T-helper 22 cell (primary cell): ENCODE data around the gene SOD2.
A peak's percentile ranks its signal among the peaks of the same experiment; 100 is the strongest.
"Not testable (repeated sequence)": the region's sequence is repeated elsewhere in the genome, so short reads cannot be mapped to it uniquely, and the experiment has no call there.

Experiments
- DNase-seq: peaks from one replicate; pipeline ENCODE4 v3.0.0-alpha.2; 2020; ENCODE audit warnings: low read depth

SOD2 gene

GRCh38 chr6:159716247-159717096 lies 23.4 kb upstream of the SOD2 start:
- DNase-seq = no peak

GRCh38 chr6:159715605-159716004 lies 22.6 kb upstream of the SOD2 start:
- no peak for DNase-seq

DNA sequence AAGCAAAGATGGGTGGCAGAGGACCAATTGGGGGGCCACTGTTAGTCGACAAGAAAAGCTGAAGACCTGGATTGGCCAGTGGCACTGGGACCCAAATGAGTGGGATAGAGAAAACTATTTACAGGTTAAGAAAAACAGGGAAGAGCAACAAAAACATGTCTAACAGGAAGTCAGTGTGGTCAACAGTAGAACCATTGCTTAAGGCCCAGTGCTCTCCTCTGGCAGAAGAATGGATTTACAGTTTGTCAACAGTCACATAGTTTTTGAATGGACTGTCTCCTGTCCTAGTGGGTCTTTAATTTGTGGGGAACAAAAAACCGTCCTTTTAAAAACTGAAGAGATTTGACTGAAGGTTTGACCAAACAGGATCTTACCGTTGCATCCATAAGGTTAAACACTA lies 22.1 kb upstream of the SOD2 start:
- no peak for DNase-seq

DNA sequence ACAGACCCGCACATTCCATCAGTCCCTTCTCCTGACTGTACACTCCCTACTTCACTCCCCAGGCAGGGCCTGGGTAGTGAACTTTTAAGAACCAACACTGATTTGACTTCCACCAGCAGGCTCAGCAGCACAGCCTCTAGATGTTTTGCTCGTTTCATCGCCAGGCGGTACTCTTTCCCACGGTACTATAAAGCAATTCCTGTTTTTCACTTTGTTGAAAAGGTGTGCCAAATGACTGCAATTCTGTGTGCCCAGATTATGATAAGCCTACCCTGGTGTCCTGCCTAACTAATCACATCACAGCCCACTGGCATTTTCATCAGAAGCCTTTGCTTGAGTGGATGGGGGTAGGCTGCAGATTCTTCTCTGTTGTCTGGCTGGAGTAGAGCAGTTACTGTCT lies 21.4 kb upstream of the SOD2 start:
- no peak for DNase-seq

GRCh38 chr6:159713984-159714383 lies 20.9 kb upstream of the SOD2 start:
- no peak for DNase-seq

- DNase-seq = not testable (repeated sequence)
Observed at GRCh38 chr6:159712389-159712788, 19.3 kb upstream of the SOD2 start.

DNA sequence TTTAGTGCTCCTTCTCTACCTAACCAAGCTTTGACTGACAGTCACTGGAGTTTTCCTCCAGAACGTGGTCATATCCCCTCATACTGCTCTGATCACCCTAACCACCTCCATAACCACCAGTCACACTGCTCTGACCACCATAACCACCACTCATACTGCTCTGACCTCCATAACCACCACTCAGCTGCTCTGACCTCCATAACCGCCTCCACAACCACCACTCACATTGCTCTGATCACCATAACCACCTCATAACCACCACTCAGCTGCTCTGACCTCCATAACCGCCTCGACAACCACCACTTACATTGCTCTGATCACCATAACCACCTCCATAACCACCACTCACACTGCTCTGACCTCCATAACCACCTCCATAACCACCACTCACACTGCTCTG lies 17.6 kb upstream of the SOD2 start:
- not testable (repeated sequence) for DNase-seq

DNA sequence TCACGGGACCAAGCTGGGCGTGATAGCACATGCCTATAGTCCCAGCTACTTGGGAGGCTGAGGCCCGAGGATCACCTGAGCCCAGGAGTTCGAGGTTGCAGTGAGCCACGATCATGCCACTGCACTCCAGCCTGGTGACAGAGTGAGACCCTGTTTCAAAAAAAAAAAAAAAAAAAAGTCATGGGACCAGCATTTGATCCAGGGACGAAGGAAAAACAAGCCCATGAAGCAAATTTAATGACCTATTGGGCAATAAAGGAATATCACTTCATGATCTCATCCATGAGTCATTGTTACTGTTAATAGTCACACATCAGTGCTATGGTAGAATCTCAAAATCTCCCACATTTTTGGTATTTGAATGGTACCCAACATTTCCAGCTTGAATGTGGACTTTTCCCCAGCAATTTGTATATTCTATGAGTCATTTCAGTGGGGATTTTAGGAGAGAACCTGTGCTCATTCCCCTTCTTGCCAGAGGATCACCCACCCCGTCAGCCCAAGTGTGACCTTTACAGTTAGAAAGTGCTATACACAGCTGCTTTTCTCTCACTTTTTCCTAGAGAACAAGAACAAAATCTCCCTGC lies 8.5 kb upstream of the SOD2 start:
- DNase-seq = no peak

- DNase-seq = no peak
Observed at GRCh38 chr6:159700970-159701369, 7.9 kb upstream of the SOD2 start.

- no peak for DNase-seq
Observed at GRCh38 chr6:159695984-159696383, 2.9 kb upstream of the SOD2 start.

DNA sequence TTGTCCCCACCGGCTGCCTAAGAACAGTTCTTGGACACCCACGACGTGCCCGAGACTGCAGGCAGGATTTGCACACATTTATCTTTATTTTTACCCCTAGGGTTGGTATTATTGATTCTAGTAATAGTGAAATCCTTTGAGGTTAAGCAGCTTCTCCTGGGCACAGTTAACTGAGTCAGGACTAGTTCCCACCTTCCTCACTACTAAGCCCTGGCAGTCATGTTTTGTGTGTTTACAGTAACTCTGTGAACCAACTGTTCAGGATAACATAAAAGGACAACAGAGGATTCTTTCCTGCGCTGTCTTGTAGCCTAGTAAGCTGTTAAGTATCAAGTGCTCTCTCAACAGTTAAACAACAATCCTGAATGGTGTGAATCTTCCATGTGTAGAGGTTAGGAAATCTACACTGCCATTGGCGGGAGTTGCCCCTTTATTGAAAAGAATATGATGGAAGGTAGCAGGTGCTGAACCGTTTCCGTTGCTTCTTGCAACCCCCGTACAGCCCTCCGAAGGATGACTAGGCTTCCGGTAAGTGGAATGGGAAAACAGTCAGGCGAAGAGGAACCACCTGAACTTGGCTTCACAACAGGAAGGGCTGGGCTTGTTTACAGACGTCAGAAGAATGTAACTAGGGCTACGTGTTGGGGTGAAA lies 979 bp upstream of the SOD2 start:
- DNase-seq = peak; percentile 64

- peak; percentile 19 for DNase-seq
Observed at GRCh38 chr6:159692303-159693127, 526 bp downstream of the SOD2 start.

- DNase-seq = no peak
Observed at GRCh38 chr6:159691963-159692287, 1.1 kb downstream of the SOD2 start.

DNA sequence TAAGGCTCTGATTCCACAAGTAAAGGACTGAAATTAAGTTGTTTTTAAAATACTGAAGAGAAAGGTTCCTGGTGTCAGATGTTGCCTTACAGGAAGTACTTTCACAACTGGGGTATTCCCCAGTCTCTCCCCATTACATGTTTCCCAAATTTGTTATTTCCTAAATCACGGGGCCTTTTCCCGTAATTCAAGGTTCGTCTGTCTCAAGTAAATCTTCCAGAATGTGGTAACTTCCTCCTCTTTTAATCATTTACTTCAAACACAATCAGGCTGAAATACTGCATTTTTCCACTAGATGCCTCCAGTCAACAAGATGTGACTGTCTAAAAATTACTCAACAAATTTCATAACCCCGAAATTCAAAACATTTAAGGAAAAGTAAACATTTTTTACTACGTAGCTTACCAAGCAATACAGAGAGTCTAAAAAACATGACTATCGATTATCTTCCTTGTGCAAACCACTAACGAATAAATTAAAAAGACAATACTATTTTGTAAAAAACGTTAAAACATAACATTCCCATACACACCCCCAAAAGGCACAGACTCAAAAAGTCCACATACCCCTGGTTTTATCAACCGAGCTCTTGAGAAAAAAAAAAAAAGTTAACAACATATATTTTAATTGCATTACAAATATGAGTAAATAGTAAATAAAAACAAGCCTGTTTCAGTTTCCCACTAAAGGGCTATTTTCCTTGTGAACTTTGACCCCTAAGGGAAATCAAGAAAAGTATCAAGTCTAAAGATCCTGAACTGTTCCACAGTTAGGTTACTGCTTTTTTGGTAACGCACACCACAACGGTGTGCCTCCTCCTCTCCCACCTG lies 1.7 kb downstream of the SOD2 start:
- no peak for DNase-seq

DNA sequence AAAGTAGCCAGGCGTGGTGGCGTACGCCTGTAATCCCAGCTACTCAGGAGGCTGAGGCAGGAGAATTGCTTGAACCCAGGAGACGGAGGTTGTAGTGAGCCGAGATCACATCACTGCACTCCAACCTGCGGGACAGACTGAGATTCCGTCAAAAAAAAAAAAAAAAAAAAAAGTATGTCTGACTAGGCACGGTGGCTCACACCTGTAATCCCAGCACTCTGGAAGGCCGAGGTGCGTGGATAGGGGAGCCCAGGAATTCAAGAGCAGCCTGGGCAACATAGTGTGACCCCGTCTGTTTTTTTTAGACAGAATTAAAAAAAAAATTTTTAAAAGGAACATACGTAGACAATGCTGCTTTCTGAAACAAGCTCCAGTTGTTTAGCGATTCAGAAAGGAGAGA lies 2.9 kb downstream of the SOD2 start:
- not testable (repeated sequence) for DNase-seq

GRCh38 chr6:159689001-159689400 lies 4.0 kb downstream of the SOD2 start:
- DNase-seq = no peak

DNA sequence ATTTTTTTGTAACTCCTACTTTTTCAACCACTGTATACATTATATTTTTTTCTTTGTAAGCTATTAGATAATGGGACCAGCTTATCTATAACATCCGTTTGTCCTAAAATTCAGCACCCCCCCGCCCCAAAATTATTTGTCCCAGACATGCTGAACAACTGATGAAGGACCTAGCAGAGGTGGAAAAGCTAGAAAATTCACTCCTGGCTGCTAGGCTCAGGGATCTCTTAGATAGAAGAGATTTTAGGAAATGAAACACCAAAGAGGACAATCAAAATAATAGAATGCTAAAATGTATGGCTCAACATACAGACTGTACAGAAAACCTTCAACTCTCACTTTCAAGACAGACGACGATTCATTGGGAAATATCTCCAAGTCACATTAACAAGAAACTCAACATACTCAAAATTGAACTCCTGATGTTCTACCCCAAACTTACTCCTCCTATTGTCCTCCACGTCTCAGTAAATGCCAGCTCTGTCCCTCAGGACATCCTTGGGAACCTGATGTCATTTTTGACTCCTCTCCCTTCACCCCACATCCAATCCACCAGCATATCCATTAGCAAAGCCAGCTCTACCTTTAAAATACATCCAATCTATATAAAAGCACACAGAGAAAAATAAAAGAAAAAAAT lies 4.7 kb downstream of the SOD2 start:
- DNase-seq = no peak

DNA sequence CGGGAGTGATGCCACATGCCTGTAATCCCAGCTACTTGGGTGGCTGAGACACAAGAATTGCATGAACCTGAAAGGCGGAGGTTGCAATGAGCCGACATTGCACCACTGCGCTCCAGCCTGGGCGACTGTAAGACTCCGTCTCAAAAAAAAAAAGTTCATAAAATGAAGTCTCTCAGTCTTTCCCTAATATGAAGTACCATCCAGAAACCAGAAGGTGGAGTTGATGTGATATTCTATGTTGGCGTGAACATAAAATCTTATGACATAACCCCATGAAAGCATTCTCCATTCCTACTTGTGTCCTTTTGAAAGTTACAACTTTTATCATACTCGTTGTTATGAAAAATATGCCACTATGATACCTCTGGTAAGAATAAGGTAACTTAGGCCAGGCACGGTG lies 5.7 kb downstream of the SOD2 start:
- DNase-seq = no peak

- no peak for DNase-seq
Observed at GRCh38 chr6:159686703-159687102, 6.3 kb downstream of the SOD2 start.

GRCh38 chr6:159686040-159686439 lies 7.0 kb downstream of the SOD2 start:
- no peak for DNase-seq

DNA sequence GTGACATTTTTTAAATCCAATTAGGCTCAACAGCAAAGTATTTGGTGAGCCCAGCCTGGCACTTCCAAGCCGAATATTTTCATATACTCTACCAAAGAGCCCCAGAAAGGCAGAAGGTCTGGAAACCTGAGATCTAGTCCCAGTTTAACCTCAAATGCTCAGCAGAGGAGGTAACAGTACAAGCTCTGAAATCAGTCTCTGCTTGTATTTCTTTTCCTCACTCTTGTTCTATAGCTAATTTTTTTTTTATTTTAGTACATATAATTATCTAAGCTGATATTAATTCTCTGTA lies 9.1 kb downstream of the SOD2 start:
- no peak for DNase-seq
